K562 (cell line): ENCODE data around the gene ZNF837. TPM values are rescaled to one million over a fixed set of nuclear protein-coding genes. Genes with fewer than 3 reads are reported as not detected.

Experiments
- ARID1B ChIP-seq: fragments of 450-650 bp; IDR thresholded peaks from 2 replicates; pipeline ENCODE4 v1.6.1; 2016; ENCODE audit warnings: antibody characterized with exemption, mild to moderate bottlenecking, inconsistent platforms
- DLX4 ChIP-seq: fragments of 250-450 bp; sonication (Bioruptor Pico); IDR thresholded peaks from 2 replicates; pipeline ENCODE4 v1.6.1; 2021; ENCODE audit warnings: mild to moderate bottlenecking
- FOXM1 ChIP-seq, 2 experiments: fragments of 450-650 bp in 1 of 2; sonication (generic) in 1 of 2; formaldehyde crosslinking in 1 of 2; IDR thresholded peaks; 2 replicates each; pipeline versions ENCODE4 v1.6.1 to v1.9.0; 2017 to 2022; ENCODE audit warnings: low read depth in 2 of 2, mild to moderate bottlenecking in 2 of 2, missing genetic modification reagents in 1 of 2, moderate library complexity in 1 of 2
- GATAD2A ChIP-seq: fragments of 450-650 bp; IDR thresholded peaks from 2 replicates; pipeline ENCODE4 v1.6.1; 2017
- GTF2A2 ChIP-seq: IDR thresholded peaks from 2 replicates; pipeline ENCODE4 v1.6.1; 2016; ENCODE audit warnings: mild to moderate bottlenecking, missing genetic modification characterization, missing compliant biosample characterization
- HDGF ChIP-seq: fragments of 450-650 bp; IDR thresholded peaks from 2 replicates; pipeline ENCODE4 v1.6.1; 2016
- KAT2B ChIP-seq: IDR thresholded peaks from one replicate; pipeline ENCODE4 v1.6.1; 2012; ENCODE audit warnings: low read depth, mild to moderate bottlenecking, control low read depth, inconsistent platforms, low read length, moderate library complexity
- NBN ChIP-seq: fragments of 450-650 bp; IDR thresholded peaks from 2 replicates; pipeline ENCODE4 v1.6.1; 2016; ENCODE audit warnings: low read depth, mild to moderate bottlenecking
- NFE2L1 ChIP-seq: fragments of 450-650 bp; IDR thresholded peaks from 2 replicates; pipeline ENCODE4 v1.6.1; 2016; ENCODE audit warnings: missing genetic modification characterization, low read depth, mild to moderate bottlenecking, missing compliant biosample characterization, moderate library complexity, borderline replicate concordance
- PHTF2 ChIP-seq: fragments of 250-450 bp; sonication (Bioruptor Pico); IDR thresholded peaks from 2 replicates; pipeline ENCODE4 v1.5.0; 2021; ENCODE audit warnings: mild to moderate bottlenecking
- PRPF4 ChIP-seq: fragments of 200-400 bp; formaldehyde crosslinking; IDR thresholded peaks from one replicate; pipeline ENCODE4 v1.6.1; 2017; ENCODE audit warnings: low read length, low read depth, mild to moderate bottlenecking; ENCODE audit not compliant: insufficient read depth, poor library complexity, severe bottlenecking
- RCOR1 ChIP-seq, 2 experiments: IDR thresholded peaks; 2 replicates each; pipeline ENCODE4 v1.6.1; 2012; ENCODE audit warnings: low read depth in 2 of 2, low read length in 2 of 2, borderline replicate concordance in 1 of 2, improper control_type of control experiment in 1 of 2
- RUNX1 ChIP-seq: sonication (generic); IDR thresholded peaks from 2 replicates; pipeline ENCODE4 v1.6.1; 2016; ENCODE audit warnings: antibody characterized with exemption, low read depth
- TAF1 ChIP-seq: IDR thresholded peaks from 2 replicates; pipeline ENCODE4 v1.6.1; 2011; ENCODE audit warnings: mild to moderate bottlenecking, low read length, moderate library complexity; ENCODE audit not compliant: insufficient read depth, control insufficient read depth, severe bottlenecking; ENCODE audit errors: extremely low read depth
- TAL1 ChIP-seq: fragments of 450-650 bp; IDR thresholded peaks from 2 replicates; pipeline ENCODE4 v1.6.1; 2016; ENCODE audit warnings: mild to moderate bottlenecking
- TCF3 ChIP-seq: sonication (generic); formaldehyde crosslinking; IDR thresholded peaks from 2 replicates; pipeline ENCODE4 v1.4.0; 2020; ENCODE audit warnings: mild to moderate bottlenecking, missing genetic modification reagents
- ZBTB17 ChIP-seq: fragments of 450-650 bp; formaldehyde crosslinking; IDR thresholded peaks from 2 replicates; pipeline ENCODE4 v1.4.0; 2020; ENCODE audit warnings: mild to moderate bottlenecking
- ZNF3 ChIP-seq: fragments of 250-450 bp; sonication (Bioruptor Pico); IDR thresholded peaks from 2 replicates; pipeline ENCODE4 v1.5.0; 2021; ENCODE audit warnings: mild to moderate bottlenecking, moderate library complexity
- ZNF75A ChIP-seq: fragments of 450-650 bp; formaldehyde crosslinking; IDR thresholded peaks from 2 replicates; pipeline ENCODE4 v1.4.0; 2020; ENCODE audit warnings: mild to moderate bottlenecking
- ZNF76 ChIP-seq: fragments of 250-450 bp; sonication (Bioruptor Pico); IDR thresholded peaks from 2 replicates; pipeline ENCODE4 v1.4.0; 2020; ENCODE audit warnings: mild to moderate bottlenecking, moderate library complexity, borderline replicate concordance
- polyA plus RNA-seq, 8 experiments: library from polyadenylated mRNA; depleted of rRNA in 4 of 8; stranded (reverse) in 5 of 8; unstranded in 3 of 8; fragments of >200 nt; fragmentation: Nextera tagmentation in 2 of 8; fragmentation: Illumina TruSeq in 1 of 8; extraction: Ambion mirVana in 2 of 8; extraction: Trizol in 1 of 8; gene quantifications; 2 replicates each; pipeline versions ENCODE4 v1.2.1 to v1.2.3, GENCODE V29; 2011 to 2014; ENCODE audit warnings: inconsistent platforms in 1 of 8, missing spikeins in 1 of 8
- total RNA-seq, 7 experiments: library from RNA; depleted of rRNA in 6 of 7; stranded (reverse); fragments of >200 nt in 6 of 7; fragmentation: Illumina TruSeq in 2 of 7; extraction: Trizol in 2 of 7; gene quantifications; 2 replicates each; pipeline versions ENCODE4 v1.2.1 to v1.2.3, GENCODE V29; 2011 to 2021; ENCODE audit warnings: low replicate concordance in 1 of 7
- TF ChIP-seq, protein P1 (sequence below): fragments of 450-650 bp; IDR thresholded peaks from 2 replicates; pipeline ENCODE4 v1.6.1; 2017; ENCODE audit warnings: antibody characterized with exemption, mild to moderate bottlenecking
- TF ChIP-seq, protein P2 (sequence below): fragments of 450-650 bp; IDR thresholded peaks from one replicate; pipeline ENCODE4 v1.6.1; 2018; ENCODE audit warnings: mild to moderate bottlenecking, moderate library complexity; ENCODE audit not compliant: partially characterized antibody

Gene ZNF837
- total and polyA plus RNA-seq, 9 of the 15 experiments (the other 6 are each of a cell fraction or from before 2014, with no cell fraction given) = 0.11 to 2.1 (median 0.57) TPM; not detected in 4

GRCh38 chr19:58326914-58327726 is 53.7 kb downstream of the ZNF837 start, which contains the start of gene ZSCAN22 (continued):
- TF ChIP-seq, protein P1, sequence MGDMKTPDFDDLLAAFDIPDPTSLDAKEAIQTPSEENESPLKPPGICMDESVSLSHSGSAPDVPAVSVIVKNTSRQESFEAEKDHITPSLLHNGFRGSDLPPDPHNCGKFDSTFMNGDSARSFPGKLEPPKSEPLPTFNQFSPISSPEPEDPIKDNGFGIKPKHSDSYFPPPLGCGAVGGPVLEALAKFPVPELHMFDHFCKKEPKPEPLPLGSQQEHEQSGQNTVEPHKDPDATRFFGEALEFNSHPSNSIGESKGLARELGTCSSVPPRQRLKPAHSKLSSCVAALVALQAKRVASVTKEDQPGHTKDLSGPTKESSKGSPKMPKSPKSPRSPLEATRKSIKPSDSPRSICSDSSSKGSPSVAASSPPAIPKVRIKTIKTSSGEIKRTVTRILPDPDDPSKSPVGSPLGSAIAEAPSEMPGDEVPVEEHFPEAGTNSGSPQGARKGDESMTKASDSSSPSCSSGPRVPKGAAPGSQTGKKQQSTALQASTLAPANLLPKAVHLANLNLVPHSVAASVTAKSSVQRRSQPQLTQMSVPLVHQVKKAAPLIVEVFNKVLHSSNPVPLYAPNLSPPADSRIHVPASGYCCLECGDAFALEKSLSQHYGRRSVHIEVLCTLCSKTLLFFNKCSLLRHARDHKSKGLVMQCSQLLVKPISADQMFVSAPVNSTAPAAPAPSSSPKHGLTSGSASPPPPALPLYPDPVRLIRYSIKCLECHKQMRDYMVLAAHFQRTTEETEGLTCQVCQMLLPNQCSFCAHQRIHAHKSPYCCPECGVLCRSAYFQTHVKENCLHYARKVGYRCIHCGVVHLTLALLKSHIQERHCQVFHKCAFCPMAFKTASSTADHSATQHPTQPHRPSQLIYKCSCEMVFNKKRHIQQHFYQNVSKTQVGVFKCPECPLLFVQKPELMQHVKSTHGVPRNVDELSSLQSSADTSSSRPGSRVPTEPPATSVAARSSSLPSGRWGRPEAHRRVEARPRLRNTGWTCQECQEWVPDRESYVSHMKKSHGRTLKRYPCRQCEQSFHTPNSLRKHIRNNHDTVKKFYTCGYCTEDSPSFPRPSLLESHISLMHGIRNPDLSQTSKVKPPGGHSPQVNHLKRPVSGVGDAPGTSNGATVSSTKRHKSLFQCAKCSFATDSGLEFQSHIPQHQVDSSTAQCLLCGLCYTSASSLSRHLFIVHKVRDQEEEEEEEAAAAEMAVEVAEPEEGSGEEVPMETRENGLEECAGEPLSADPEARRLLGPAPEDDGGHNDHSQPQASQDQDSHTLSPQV = peak; percentile 49; the same call in 1 of the 2 replicates
- TF ChIP-seq DLX4 (no peak), NFE2L1 (tag) (no peak), KAT2B (no peak), RCOR1 (IDR thresholded peaks at IDR 0.05; ENCODE audit: borderline replicate concordance in 1 of 2, low read depth in 2 of 2, low read length in 2 of 2) (peak in 1 of 2 experiments; percentile 66; a peak in 2 of 4 replicates), ZNF75A (no peak), GTF2A2 (no peak; the same call in 1 of the 2 replicates), ZNF3 (CRISPR knock-in tag) (no peak), NBN (peak; percentile 85; the same call in 1 of the 2 replicates), ZNF76 (CRISPR knock-in tag) (peak; percentile 77; the same call in 1 of the 2 replicates), GATAD2A (peak; percentile 76; the same call in 1 of the 2 replicates), FOXM1 (IDR thresholded peaks at IDR 0.05; ENCODE audit: low read depth) (0 out of 2 replicates have a peak, but pooled peaks have one; percentile 1), FOXM1 (CRISPR knock-in tag; IDR thresholded peaks at IDR 0.05; ENCODE audit: low read depth) (0 out of 2 replicates have a peak, but pooled peaks have one; percentile 68), ZBTB17 (CRISPR knock-in tag) (peak; percentile 75), TAL1 (peak; percentile 28), TCF3 (CRISPR knock-in tag) (peak; percentile 31; the same call in 1 of the 2 replicates), TAF1 (peak; percentile 50), ARID1B (peak; percentile 58; the same call in 1 of the 2 replicates), PRPF4 (no peak), PHTF2 (CRISPR knock-in tag) (no peak), RUNX1 (peak; percentile 52; the same call in 1 of the 2 replicates), HDGF (peak; percentile 80; the same call in 1 of the 2 replicates)
- TF ChIP-seq, protein P2, sequence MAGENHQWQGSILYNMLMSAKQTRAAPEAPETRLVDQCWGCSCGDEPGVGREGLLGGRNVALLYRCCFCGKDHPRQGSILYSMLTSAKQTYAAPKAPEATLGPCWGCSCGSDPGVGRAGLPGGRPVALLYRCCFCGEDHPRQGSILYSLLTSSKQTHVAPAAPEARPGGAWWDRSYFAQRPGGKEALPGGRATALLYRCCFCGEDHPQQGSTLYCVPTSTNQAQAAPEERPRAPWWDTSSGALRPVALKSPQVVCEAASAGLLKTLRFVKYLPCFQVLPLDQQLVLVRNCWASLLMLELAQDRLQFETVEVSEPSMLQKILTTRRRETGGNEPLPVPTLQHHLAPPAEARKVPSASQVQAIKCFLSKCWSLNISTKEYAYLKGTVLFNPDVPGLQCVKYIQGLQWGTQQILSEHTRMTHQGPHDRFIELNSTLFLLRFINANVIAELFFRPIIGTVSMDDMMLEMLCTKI = no peak
